IPS-NIHi7 (cell line): ENCODE results near the gene PACRG.

ENCODE experiments used
- DNase-seq: peaks from one replicate; pipeline ENCODE4 v3.0.0; 2012; ENCODE audit warnings: mixed read lengths; ENCODE audit errors: extremely low spot score

PACRG gene

GRCh38 chr6:162778603-162779002 lies 50.8 kb downstream of the PACRG start:
- DNase-seq, result peak; percentile 12

GRCh38 chr6:162785632-162786242 lies 58.0 kb downstream of the PACRG start:
- DNase-seq, result peak; percentile 15

- no peak for DNase-seq
Measured at GRCh38 chr6:162798546-162799266, 70.9 kb downstream of the PACRG start.

GRCh38 chr6:162814426-162814973 lies 86.7 kb downstream of the PACRG start:
- DNase-seq, result no peak

GRCh38 chr6:162817196-162817595 lies 89.4 kb downstream of the PACRG start:
- no peak for DNase-seq

- no peak for DNase-seq
Measured at GRCh38 chr6:162819284-162819683, 91.5 kb downstream of the PACRG start.

- no peak for DNase-seq
Measured at GRCh38 chr6:162821102-162821501, 93.3 kb downstream of the PACRG start.

- DNase-seq, result peak; percentile 18
Measured at GRCh38 chr6:162825597-162825996, 97.8 kb downstream of the PACRG start.

- DNase-seq, result no peak
Measured at GRCh38 chr6:162829013-162829742, 101.4 kb downstream of the PACRG start.

GRCh38 chr6:162833776-162834175 lies 106.0 kb downstream of the PACRG start:
- DNase-seq, result no peak

GRCh38 chr6:162845972-162846371 lies 118.2 kb downstream of the PACRG start:
- DNase-seq, result peak; percentile 44

GRCh38 chr6:162846723-162847122 lies 118.9 kb downstream of the PACRG start:
- DNase-seq, result no peak

- DNase-seq, result peak; percentile 37
Measured at GRCh38 chr6:162849269-162849668, 121.5 kb downstream of the PACRG start.

- no peak for DNase-seq
Measured at GRCh38 chr6:162852192-162852591, 124.4 kb downstream of the PACRG start.

GRCh38 chr6:162852840-162853577 lies 125.2 kb downstream of the PACRG start:
- DNase-seq, result no peak

- no peak for DNase-seq
Measured at GRCh38 chr6:162854228-162854627, 126.5 kb downstream of the PACRG start.

- no peak for DNase-seq
Measured at GRCh38 chr6:162854734-162855191, 127.0 kb downstream of the PACRG start.

GRCh38 chr6:162856885-162857284 lies 129.1 kb downstream of the PACRG start:
- peak; percentile 73 for DNase-seq

GRCh38 chr6:162857326-162857725 lies 129.6 kb downstream of the PACRG start:
- DNase-seq, result no peak

GRCh38 chr6:162862462-162862861 lies 134.7 kb downstream of the PACRG start:
- DNase-seq, result no peak

GRCh38 chr6:162862941-162863340 lies 135.2 kb downstream of the PACRG start:
- no peak for DNase-seq

GRCh38 chr6:162863821-162864220 lies 136.0 kb downstream of the PACRG start:
- no peak for DNase-seq
